GM12865 (cell line): ENCODE results near the gene EDN2.

Experiments
- DNase-seq: peaks from one replicate; pipeline ENCODE4 v3.0.0; 2010; ENCODE audit warnings: low read depth
- H3K4me3 ChIP-seq: 2 replicates; pipeline ENCODE4 v1.5.1; 2011; ENCODE audit warnings: mild to moderate bottlenecking, low read depth, low read length, control low read depth
- CTCF ChIP-seq: IDR thresholded peaks from 2 replicates; pipeline ENCODE4 v1.5.1; 2011; ENCODE audit warnings: low read length, control low read depth, low read depth, inconsistent platforms; ENCODE audit not compliant: insufficient read depth; ENCODE audit errors: missing control alignments

The EDN2 gene

GRCh38 chr1:41432481-41433280 is 51.8 kb downstream of the EDN2 start:
- peak; percentile 94 for TF ChIP-seq CTCF
- H3K4me3 ChIP-seq = no peak overlapping the region
- DNase-seq = peak; percentile 76

- no peak for TF ChIP-seq CTCF
- no peak overlapping the region for H3K4me3 ChIP-seq
- no peak for DNase-seq
Measured at GRCh38 chr1:41431490-41432350, 52.8 kb downstream of the EDN2 start.

GRCh38 chr1:41430582-41430981 is 53.9 kb downstream of the EDN2 start:
- no peak for DNase-seq
- no peak for TF ChIP-seq CTCF
- H3K4me3 ChIP-seq = no peak overlapping the region

- no peak for DNase-seq
- H3K4me3 ChIP-seq = no peak overlapping the region
- no peak for TF ChIP-seq CTCF
Measured at GRCh38 chr1:41430069-41430468, 54.4 kb downstream of the EDN2 start.

- DNase-seq = no peak
- H3K4me3 ChIP-seq = no peak overlapping the region
- TF ChIP-seq CTCF = no peak
Measured at GRCh38 chr1:41429641-41430035, 54.8 kb downstream of the EDN2 start.
